ENCODE data around the gene ZDHHC8. TPM values are rescaled to one million over a fixed set of nuclear protein-coding genes. Genes with fewer than 3 reads are reported as not detected.

Gene ZDHHC8
- total RNA-seq, 1 donor from 2014 or later = 118 TPM

DNA sequence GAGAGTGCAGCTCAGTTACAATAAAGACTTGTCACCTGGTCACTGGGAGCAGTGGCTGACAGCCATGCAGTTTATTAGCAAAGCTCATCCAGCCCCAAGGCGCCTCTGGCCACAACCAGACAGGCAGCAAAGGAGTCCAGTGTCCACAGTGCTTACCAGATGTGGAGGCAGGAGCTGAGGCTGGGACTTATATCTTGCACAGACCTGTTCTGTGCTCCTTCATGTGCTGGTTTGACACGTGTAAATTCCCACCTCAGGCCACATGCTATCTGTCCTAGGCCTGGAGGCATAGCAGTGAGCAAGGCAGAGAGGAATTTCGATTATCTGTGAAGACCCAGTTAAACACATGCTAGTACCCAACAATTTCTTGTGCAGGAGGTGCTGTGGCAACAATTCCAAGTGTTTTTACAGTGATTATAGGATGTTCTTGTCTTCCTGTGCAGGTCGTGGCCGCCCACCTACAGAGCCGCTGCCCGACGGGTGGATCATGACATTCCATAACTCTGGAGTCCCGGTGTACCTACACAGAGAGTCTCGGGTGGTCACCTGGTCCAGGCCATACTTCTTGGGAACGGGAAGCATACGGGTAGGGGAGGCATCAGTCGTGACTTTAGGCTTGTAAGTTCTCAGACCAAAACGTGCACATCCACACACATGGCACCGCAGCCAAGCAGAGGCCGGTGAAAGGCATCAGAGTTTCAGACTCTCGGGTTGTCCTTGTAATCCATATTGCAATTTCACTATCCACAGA is 42.2 kb upstream of the ZDHHC8 start:
- Mint-ChIP-seq H3K4me3 (ENCODE audit: unreplicated experiment) (peak overlapping the region; percentile 59), H3K36me3 (ENCODE audit: low read depth, unreplicated experiment) (peaks cover 68% of the 10 kb centered on the region), H3K27ac (ENCODE audit: unreplicated experiment) (no peak overlapping the region), H3K27me3 (ENCODE audit: unreplicated experiment) (peaks cover 10% of the 10 kb centered on the region), H3K4me1 (ENCODE audit: unreplicated experiment) (peaks cover 6% of the 10 kb centered on the region), H3K9me3 (ENCODE audit: unreplicated experiment) (no peaks in the 10 kb centered on the region)
- DNase-seq (ENCODE audit: low spot score) = no peak
- TF ChIP-seq, protein P1, sequence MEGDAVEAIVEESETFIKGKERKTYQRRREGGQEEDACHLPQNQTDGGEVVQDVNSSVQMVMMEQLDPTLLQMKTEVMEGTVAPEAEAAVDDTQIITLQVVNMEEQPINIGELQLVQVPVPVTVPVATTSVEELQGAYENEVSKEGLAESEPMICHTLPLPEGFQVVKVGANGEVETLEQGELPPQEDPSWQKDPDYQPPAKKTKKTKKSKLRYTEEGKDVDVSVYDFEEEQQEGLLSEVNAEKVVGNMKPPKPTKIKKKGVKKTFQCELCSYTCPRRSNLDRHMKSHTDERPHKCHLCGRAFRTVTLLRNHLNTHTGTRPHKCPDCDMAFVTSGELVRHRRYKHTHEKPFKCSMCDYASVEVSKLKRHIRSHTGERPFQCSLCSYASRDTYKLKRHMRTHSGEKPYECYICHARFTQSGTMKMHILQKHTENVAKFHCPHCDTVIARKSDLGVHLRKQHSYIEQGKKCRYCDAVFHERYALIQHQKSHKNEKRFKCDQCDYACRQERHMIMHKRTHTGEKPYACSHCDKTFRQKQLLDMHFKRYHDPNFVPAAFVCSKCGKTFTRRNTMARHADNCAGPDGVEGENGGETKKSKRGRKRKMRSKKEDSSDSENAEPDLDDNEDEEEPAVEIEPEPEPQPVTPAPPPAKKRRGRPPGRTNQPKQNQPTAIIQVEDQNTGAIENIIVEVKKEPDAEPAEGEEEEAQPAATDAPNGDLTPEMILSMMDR (IDR thresholded peaks at IDR 0.05; ENCODE audit: unreplicated experiment) = no peak

DNA sequence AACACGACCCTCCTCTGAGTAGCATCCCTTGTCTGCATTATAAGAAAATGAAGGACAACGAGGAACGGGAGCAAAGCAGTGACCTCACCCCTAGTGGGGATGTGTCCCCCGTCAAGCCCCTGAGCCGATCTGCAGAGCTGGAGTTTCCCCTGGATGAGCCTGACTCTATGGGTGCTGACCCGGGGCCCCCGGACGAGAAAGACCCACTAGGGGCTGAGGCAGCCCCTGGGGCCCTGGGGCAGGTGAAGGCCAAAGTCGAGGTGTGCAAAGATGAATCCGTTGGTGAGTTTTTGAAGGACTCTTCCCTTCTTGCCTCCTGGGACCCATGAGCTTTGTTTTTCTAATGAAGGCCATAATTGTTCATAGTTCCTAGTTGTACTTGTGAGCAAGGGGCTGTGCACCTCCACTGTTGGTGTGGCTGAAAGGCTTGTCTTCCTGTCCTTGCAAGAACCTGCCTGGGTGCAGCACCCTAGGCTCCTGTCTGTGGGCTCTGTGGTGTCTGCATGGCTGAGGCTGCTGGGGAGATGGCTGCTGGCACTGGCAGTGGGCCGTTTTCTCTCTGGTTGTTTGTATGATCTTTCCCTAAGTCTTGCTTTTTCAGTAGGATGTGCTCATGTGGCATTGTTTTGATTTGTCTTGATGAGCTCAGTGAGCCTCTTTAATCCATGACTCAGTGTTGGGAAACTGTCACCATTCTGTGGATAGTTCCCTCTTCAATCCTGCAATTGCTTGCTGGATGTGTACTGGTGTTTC is 41.5 kb upstream of the ZDHHC8 start:
- H3K27ac Mint-ChIP-seq (ENCODE audit: unreplicated experiment) = no peak overlapping the region
- H3K9me3 Mint-ChIP-seq (ENCODE audit: unreplicated experiment) = no peaks in the 10 kb centered on the region
- H3K4me1 Mint-ChIP-seq (ENCODE audit: unreplicated experiment) = peaks cover 3% of the 10 kb centered on the region
- no peak for DNase-seq (ENCODE audit: low spot score)
- TF ChIP-seq, protein P1 (IDR thresholded peaks at IDR 0.05; ENCODE audit: unreplicated experiment) = no peak
- peaks cover 71% of the 10 kb centered on the region for H3K36me3 Mint-ChIP-seq (ENCODE audit: low read depth, unreplicated experiment)
- H3K4me3 Mint-ChIP-seq (ENCODE audit: unreplicated experiment) = peak overlapping the region; percentile 59
- peaks cover 10% of the 10 kb centered on the region for H3K27me3 Mint-ChIP-seq (ENCODE audit: unreplicated experiment)

DNA sequence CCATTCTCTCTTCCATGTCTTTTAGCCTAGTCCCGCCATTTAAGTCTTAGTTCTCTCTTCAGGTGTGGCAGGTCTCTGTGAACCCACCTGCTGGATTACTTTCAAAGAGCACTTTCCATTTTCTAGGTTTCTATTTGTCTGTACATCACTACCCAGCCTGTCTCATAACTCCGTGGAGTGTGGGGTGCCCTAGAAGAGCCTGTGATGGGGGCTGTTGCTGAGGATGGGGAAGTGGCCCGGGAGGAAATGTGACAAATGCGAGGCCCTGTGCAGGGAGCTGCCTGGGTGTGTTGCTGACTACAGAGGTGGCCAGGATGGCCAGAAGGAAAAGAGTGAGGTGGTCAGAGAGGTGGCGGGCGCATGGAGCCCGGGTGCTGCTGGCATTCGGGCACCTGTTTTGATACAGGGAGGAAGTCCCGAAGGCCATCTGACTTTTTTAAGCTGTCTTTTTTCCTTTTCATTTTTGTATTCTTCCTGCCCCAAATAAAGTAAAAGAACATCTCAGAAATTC is 40.8 kb upstream of the ZDHHC8 start:
- Mint-ChIP-seq H3K27me3 (ENCODE audit: unreplicated experiment) (peaks cover 10% of the 10 kb centered on the region), H3K36me3 (ENCODE audit: low read depth, unreplicated experiment) (peaks cover 71% of the 10 kb centered on the region), H3K27ac (ENCODE audit: unreplicated experiment) (no peak overlapping the region), H3K4me1 (ENCODE audit: unreplicated experiment) (peaks cover 3% of the 10 kb centered on the region), H3K4me3 (ENCODE audit: unreplicated experiment) (peak overlapping the region; percentile 22), H3K9me3 (ENCODE audit: unreplicated experiment) (no peaks in the 10 kb centered on the region)
- TF ChIP-seq, protein P1 (IDR thresholded peaks at IDR 0.05; ENCODE audit: unreplicated experiment) = no peak
- DNase-seq (ENCODE audit: low spot score) = no peak

DNA sequence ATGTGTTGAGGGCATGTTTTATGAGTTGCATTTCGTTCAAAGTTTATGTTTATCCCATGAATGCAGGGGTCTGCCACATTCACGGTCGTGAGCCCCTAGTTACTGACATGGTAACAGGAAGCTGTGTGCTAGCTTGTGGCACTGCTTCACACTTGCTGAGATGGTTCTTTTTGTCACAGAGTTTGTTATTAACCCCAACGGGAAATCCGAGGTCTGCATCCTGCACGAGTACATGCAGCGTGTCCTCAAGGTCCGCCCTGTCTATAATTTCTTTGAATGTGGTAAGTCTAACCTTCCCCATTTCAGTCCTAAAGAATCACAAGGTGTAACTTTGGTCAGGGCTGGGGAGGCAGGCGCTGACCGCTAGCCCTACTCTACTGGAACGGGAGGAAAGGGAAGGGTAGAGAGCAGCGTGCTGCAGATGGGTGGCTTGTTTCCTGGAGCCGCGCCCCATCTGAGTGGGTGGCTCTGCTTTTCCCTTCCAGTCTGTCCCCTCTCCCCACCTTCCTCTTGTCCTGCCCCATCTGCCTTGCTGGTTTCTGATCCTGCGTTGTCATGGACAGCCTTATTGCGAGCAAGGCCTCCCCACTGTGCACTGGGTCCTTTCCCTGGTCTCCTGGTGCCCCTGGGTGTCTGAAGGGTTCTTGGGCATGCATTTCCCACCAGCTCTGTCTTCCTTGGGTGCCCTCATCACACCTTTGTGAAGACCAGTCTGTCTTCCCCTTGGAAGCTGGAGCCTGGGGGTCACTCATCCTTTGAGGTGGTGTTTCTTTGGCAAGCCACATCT is 39.7 kb upstream of the ZDHHC8 start:
- Mint-ChIP-seq H3K4me3 (ENCODE audit: unreplicated experiment) (peak overlapping the region; percentile 21), H3K4me1 (ENCODE audit: unreplicated experiment) (peaks cover 3% of the 10 kb centered on the region), H3K36me3 (ENCODE audit: low read depth, unreplicated experiment) (peaks cover 74% of the 10 kb centered on the region), H3K27me3 (ENCODE audit: unreplicated experiment) (peaks cover 8% of the 10 kb centered on the region), H3K9me3 (ENCODE audit: unreplicated experiment) (no peaks in the 10 kb centered on the region), H3K27ac (ENCODE audit: unreplicated experiment) (no peak overlapping the region)
- TF ChIP-seq, protein P1 (IDR thresholded peaks at IDR 0.05; ENCODE audit: unreplicated experiment) = no peak
- DNase-seq (ENCODE audit: low spot score) = no peak

Measured in endothelial cell (in vitro differentiated cells).